K562 (cell line): Measurements from ENCODE around the gene API5. TPM values are rescaled to one million over a fixed set of nuclear protein-coding genes. Genes with fewer than 3 reads are reported as not detected.
A peak's percentile ranks its signal among the peaks of the same experiment; 100 is the strongest.

Source experiments
- ARID1B ChIP-seq: fragments of 450-650 bp; IDR thresholded peaks from 2 replicates; pipeline ENCODE4 v1.6.1; 2016; ENCODE audit warnings: antibody characterized with exemption, mild to moderate bottlenecking, inconsistent platforms
- CHCHD3 ChIP-seq: fragments of 250-450 bp; sonication (Bioruptor Pico); IDR thresholded peaks from 2 replicates; pipeline ENCODE4 v2.1.2; 2022; ENCODE audit warnings: mild to moderate bottlenecking
- CXXC5 ChIP-seq: fragments of 250-450 bp; sonication (Bioruptor Pico); IDR thresholded peaks from 2 replicates; pipeline ENCODE4 v1.8.0; 2022; ENCODE audit warnings: inconsistent platforms, mild to moderate bottlenecking, moderate library complexity
- DPF2 ChIP-seq: fragments of 450-650 bp; IDR thresholded peaks from 2 replicates; pipeline ENCODE4 v1.6.1; 2016
- FIP1L1 ChIP-seq: fragments of 200-400 bp; formaldehyde crosslinking; IDR thresholded peaks from 2 replicates; pipeline ENCODE4 v1.6.1; 2018; ENCODE audit warnings: mild to moderate bottlenecking, low read depth, low read length; ENCODE audit not compliant: poor library complexity, severe bottlenecking
- FOSL1 ChIP-seq: fragments of 200-800 bp; sonication (Bioruptor generic); conservative IDR thresholded peaks from 2 replicates; pipeline ENCODE4 v1.6.1; 2016; ENCODE audit warnings: missing genetic modification characterization, missing compliant biosample characterization
- GTF2F1 ChIP-seq: IDR thresholded peaks from 2 replicates; pipeline ENCODE4 v1.6.1; 2011; ENCODE audit warnings: low read depth, low read length, improper control_type of control experiment
- HMBOX1 ChIP-seq: sonication (generic); IDR thresholded peaks from 2 replicates; pipeline ENCODE4 v1.6.1; 2016
- JUND ChIP-seq, 2 experiments: IDR thresholded peaks; 2 replicates in 1 of 2; 3 replicates in 1 of 2; pipeline ENCODE4 v1.6.1; 2011; ENCODE audit warnings: borderline replicate concordance in 2 of 2, low read depth in 2 of 2, low read length in 2 of 2, improper control_type of control experiment in 1 of 2, missing biosample characterization in 1 of 2, missing genetic modification characterization in 1 of 2, missing genetic modification reagents in 1 of 2
- PBX2 ChIP-seq, 2 experiments: IDR thresholded peaks in 1 of 2; conservative IDR thresholded peaks in 1 of 2; 2 replicates each; pipeline ENCODE4 v1.6.1; 2016; ENCODE audit warnings: low read depth in 2 of 2, mild to moderate bottlenecking in 1 of 2, missing compliant biosample characterization in 1 of 2, missing genetic modification characterization in 1 of 2, moderate library complexity in 1 of 2
- POLR2AphosphoS5 ChIP-seq: IDR thresholded peaks from 2 replicates; pipeline ENCODE4 v1.6.1; 2011; ENCODE audit warnings: mild to moderate bottlenecking, low read depth, low read length, moderate library complexity; ENCODE audit not compliant: control insufficient read depth, insufficient read depth
- POLR2H ChIP-seq: IDR thresholded peaks from 2 replicates; pipeline ENCODE4 v1.6.1; 2016; ENCODE audit warnings: missing genetic modification characterization, low read depth, mild to moderate bottlenecking, control low read depth, missing compliant biosample characterization, moderate library complexity
- RHOXF2B ChIP-seq: fragments of 250-450 bp; sonication (Bioruptor Pico); conservative IDR thresholded peaks from 2 replicates; pipeline ENCODE4 v1.5.1; 2021
- TBL1XR1 ChIP-seq, 2 experiments: IDR thresholded peaks; 2 replicates each; pipeline ENCODE4 v1.6.1; 2012; ENCODE audit warnings: improper control_type of control experiment in 2 of 2, low read length in 2 of 2, mild to moderate bottlenecking in 1 of 2
- TEAD2 ChIP-seq: fragments of 450-650 bp; IDR thresholded peaks from 2 replicates; pipeline ENCODE4 v1.6.1; 2016; ENCODE audit warnings: missing genetic modification characterization, control low read depth, missing compliant biosample characterization
- TEAD4 ChIP-seq, 2 experiments: sonication (generic) in 1 of 2; formaldehyde crosslinking in 1 of 2; IDR thresholded peaks; 2 replicates each; pipeline versions ENCODE4 v1.6.1 to v1.8.0; 2012 to 2022; ENCODE audit warnings: borderline replicate concordance in 1 of 2, inconsistent platforms in 1 of 2, low read length in 1 of 2, mild to moderate bottlenecking in 1 of 2, missing genetic modification reagents in 1 of 2
- ZNF165 ChIP-seq: fragments of 250-450 bp; sonication (Bioruptor Pico); IDR thresholded peaks from 2 replicates; pipeline ENCODE4 v1.4.0; 2020; ENCODE audit warnings: borderline replicate concordance
- ZNF436 ChIP-seq: fragments of 250-450, 450-650 bp; sonication (Bioruptor Pico); formaldehyde crosslinking; IDR thresholded peaks from 2 replicates; pipeline ENCODE4 v1.7.0; 2020; ENCODE audit warnings: mild to moderate bottlenecking
- ZNF592 ChIP-seq: fragments of 450-650 bp; IDR thresholded peaks from 2 replicates; pipeline ENCODE4 v1.6.1; 2017; ENCODE audit warnings: antibody characterized with exemption, mild to moderate bottlenecking
- polyA plus RNA-seq, 8 experiments: library from polyadenylated mRNA; depleted of rRNA in 4 of 8; stranded (reverse) in 5 of 8; unstranded in 3 of 8; fragments of >200 nt; fragmentation: Nextera tagmentation in 2 of 8; fragmentation: Illumina TruSeq in 1 of 8; extraction: Ambion mirVana in 2 of 8; extraction: Trizol in 1 of 8; gene quantifications; 2 replicates each; pipeline versions ENCODE4 v1.2.1 to v1.2.3, GENCODE V29; 2011 to 2014; ENCODE audit warnings: inconsistent platforms in 1 of 8, missing spikeins in 1 of 8
- total RNA-seq, 7 experiments: library from RNA; depleted of rRNA in 6 of 7; stranded (reverse); fragments of >200 nt in 6 of 7; fragmentation: Illumina TruSeq in 2 of 7; extraction: Trizol in 2 of 7; gene quantifications; 2 replicates each; pipeline versions ENCODE4 v1.2.1 to v1.2.3, GENCODE V29; 2011 to 2021; ENCODE audit warnings: low replicate concordance in 1 of 7

API5 gene
- total and polyA plus RNA-seq, 9 of the 15 experiments (the other 6 are each of a cell fraction or from before 2014, with no cell fraction given): 59.8 to 146 (median 123) TPM

- no peak for TF ChIP-seq POLR2H
- TF ChIP-seq TEAD4 (IDR thresholded peaks at IDR 0.05; ENCODE audit: low read length): peak; percentile 79
- no peak for TF ChIP-seq TEAD4 (CRISPR knock-in tag; IDR thresholded peaks at IDR 0.05; ENCODE audit: borderline replicate concordance)
- TF ChIP-seq TBL1XR1 (IDR thresholded peaks at IDR 0.05; ENCODE audit: low read length in 2 of 2): peak in 1 of 2 experiments; percentile 20; a peak in 1 of 4 replicates
- TF ChIP-seq RHOXF2B (CRISPR knock-in tag): no peak
- peak; percentile 62; the same call in 1 of the 2 replicates for TF ChIP-seq DPF2
- peak; percentile 48; the same call in 1 of the 2 replicates for TF ChIP-seq POLR2AphosphoS5
- peak; percentile 83 for TF ChIP-seq ARID1B
- peak; percentile 48 for TF ChIP-seq FOSL1
- no peak for TF ChIP-seq ZNF436 (CRISPR knock-in tag)
- no peak for TF ChIP-seq GTF2F1
- TF ChIP-seq ZNF165 (CRISPR knock-in tag): no peak
- TF ChIP-seq ZNF592: 0 out of 2 replicates have a peak, but pooled peaks have one; percentile 33
- TF ChIP-seq FIP1L1: no peak
- peak; percentile 38; the same call in 1 of the 2 replicates for TF ChIP-seq CXXC5
- TF ChIP-seq TEAD2 (tag): no peak
- no peak for TF ChIP-seq PBX2 (CRISPR knock-in tag; IDR thresholded peaks at IDR 0.05; ENCODE audit: low read depth)
- no peak for TF ChIP-seq PBX2 (tag; conservative IDR thresholded peaks at IDR 0.05; ENCODE audit: low read depth)
- no peak for TF ChIP-seq HMBOX1
- peak; percentile 73; the same call in 1 of the 2 replicates for TF ChIP-seq JUND (IDR thresholded peaks at IDR 0.05; ENCODE audit: borderline replicate concordance, low read depth, low read length)
- peak; percentile 65; the same call in 2 of the 3 replicates for TF ChIP-seq JUND (tag; IDR thresholded peaks at IDR 0.05; ENCODE audit: borderline replicate concordance, low read depth, low read length)
- TF ChIP-seq CHCHD3: no peak
These were observed 82.1 kb downstream of the API5 start (continued) for GRCh38 chr11:43393765-43394355.
